B cell (primary cell): ENCODE results near the gene IQCH. TPM values are rescaled to one million over a fixed set of nuclear protein-coding genes. Genes with fewer than 3 reads are reported as not detected.

Experiments used
- ATAC-seq: fragments of 200-7000 bp; cut with Tn5 transposase; one replicate; pipeline ENCODE4 v1.10.0; 2021; ENCODE audit warnings: low read depth, mild to moderate bottlenecking, moderate number of reproducible peaks, moderate library complexity
- CTCF ChIA-PET: fragments of 350-600 bp; sonication (Branson Sonifier 250); formaldehyde crosslinking; loops from one replicate; lab custom pipeline; 2021; ENCODE audit warnings: antibody characterized with exemption, inconsistent platforms; lab: Charles Lee
- POLR2A ChIA-PET: fragments of 350-600 bp; sonication (Branson Sonifier 250); formaldehyde crosslinking; loops from one replicate; lab custom pipeline; 2021; ENCODE audit warnings: antibody characterized with exemption; lab: Charles Lee
- DNase-seq: peaks from one replicate; pipeline ENCODE4 v3.0.0; 2013
- H2AFZ ChIP-seq: 2 replicates; pipeline ENCODE4 v1.6.1; 2012; ENCODE audit warnings: mild to moderate bottlenecking, low read depth, low read length; ENCODE audit not compliant: insufficient read depth, poor library complexity, severe bottlenecking
- H3K27ac ChIP-seq, 2 donors: 1 replicate in 1 of 2; 2 replicates in 1 of 2; pipeline ENCODE4 v1.5.1; 2012 to 2013; ENCODE audit warnings: low read length in 2 of 2, mild to moderate bottlenecking in 2 of 2, moderate library complexity in 1 of 2
- H3K27me3 ChIP-seq, 4 experiments: fragments of 200-600 bp in 1 of 4; sonication (generic) in 1 of 4; replicated peaks in 1 of 4; 1 replicate in 2 of 4; 2 replicates in 2 of 4; pipeline versions ENCODE4 v1.6.1 to v1.7.0; 2013 to 2016; ENCODE audit warnings: low read length in 3 of 4, mild to moderate bottlenecking in 2 of 4, mixed read lengths in 1 of 4, moderate library complexity in 1 of 4; ENCODE audit not compliant: insufficient read depth in 4 of 4, control insufficient read depth in 3 of 4; ENCODE audit errors: control extremely low read depth in 1 of 4
- H3K36me3 ChIP-seq, 2 experiments: replicated peaks in 1 of 2; 1 replicate in 1 of 2; 2 replicates in 1 of 2; pipeline versions ENCODE4 v1.6.1 to v1.7.1; 2013; ENCODE audit warnings: low read length in 1 of 2; ENCODE audit not compliant: insufficient read depth in 2 of 2, control insufficient read depth in 1 of 2; ENCODE audit errors: control extremely low read depth in 1 of 2, extremely low read depth in 1 of 2
- H3K4me1 ChIP-seq, 2 donors: fragments of 200-600 bp in 1 of 2; sonication (generic) in 1 of 2; 1 replicate in 1 of 2; 2 replicates in 1 of 2; pipeline versions ENCODE4 v1.5.1 to v1.6.1; 2013 to 2017; ENCODE audit warnings: low read length in 2 of 2; ENCODE audit not compliant: control insufficient read depth in 2 of 2, insufficient read depth in 2 of 2
- H3K4me2 ChIP-seq: replicated peaks from 2 replicates; pipeline ENCODE3; 2012; ENCODE audit warnings: mild to moderate bottlenecking, low read depth, low read length; ENCODE audit not compliant: poor library complexity, severe bottlenecking
- H3K4me3 ChIP-seq, 5 experiments: fragments of 200-600 bp in 1 of 5; sonication (generic) in 1 of 5; 1 replicate in 3 of 5; 2 replicates in 2 of 5; pipeline versions ENCODE4 v1.5.1 to v1.7.0; 2011 to 2016; ENCODE audit warnings: low read length in 4 of 5, mild to moderate bottlenecking in 4 of 5, low read depth in 2 of 5, control low read depth in 1 of 5, moderate library complexity in 1 of 5; ENCODE audit not compliant: insufficient read depth in 1 of 5; ENCODE audit errors: control extremely low read depth in 1 of 5, extremely low read depth in 1 of 5
- H3K79me2 ChIP-seq: fragments of 200-600 bp; sonication (generic); one replicate; pipeline ENCODE4 v1.6.0; 2016; ENCODE audit warnings: low read length; ENCODE audit not compliant: control insufficient read depth, insufficient read depth
- H3K9ac ChIP-seq: fragments of 200-600 bp; sonication (generic); 2 replicates; pipeline ENCODE4 v1.6.1; 2017; ENCODE audit warnings: mild to moderate bottlenecking, low read length, moderate library complexity
- H3K9me3 ChIP-seq, 3 donors: one replicate each; pipeline versions ENCODE4 v1.6.1 to v1.7.1; 2013; ENCODE audit warnings: low read length in 2 of 3; ENCODE audit not compliant: control insufficient read depth in 2 of 3, insufficient read depth in 1 of 3; ENCODE audit errors: control extremely low read depth in 1 of 3
- H4K20me1 ChIP-seq: 2 replicates; pipeline ENCODE4 v1.6.0; 2012; ENCODE audit warnings: mild to moderate bottlenecking, low read length; ENCODE audit not compliant: insufficient read depth, control insufficient read depth, poor library complexity, severe bottlenecking
- H3K27ac Mint-ChIP-seq: one replicate; pipeline ENCODE4 v1.8.0; 2021; ENCODE audit warnings: mixed read lengths
- H3K27me3 Mint-ChIP-seq: one replicate; pipeline ENCODE4 v1.8.0; 2021; ENCODE audit warnings: mixed read lengths
- H3K4me1 Mint-ChIP-seq: one replicate; pipeline ENCODE4 v1.8.0; 2021; ENCODE audit warnings: mixed read lengths
- H3K4me3 Mint-ChIP-seq: one replicate; pipeline ENCODE4 v1.8.0; 2021; ENCODE audit warnings: mixed read lengths
- H3K9me3 Mint-ChIP-seq: one replicate; pipeline ENCODE4 v1.8.0; 2022; ENCODE audit warnings: mixed read lengths; ENCODE audit not compliant: insufficient read depth
- EZH2 ChIP-seq: IDR thresholded peaks from 2 replicates; pipeline ENCODE4 v1.6.1; 2012; ENCODE audit warnings: borderline replicate concordance, low read depth, mild to moderate bottlenecking, moderate library complexity, low read length; ENCODE audit not compliant: insufficient read depth, poor library complexity, severe bottlenecking
- WGBS: methylation state at CpG from one replicate; pipeline ENCODE4 v1.1.5; 2013; ENCODE audit warnings: missing lambda C conversion rate; ENCODE audit not compliant: insufficient coverage; 5-methylcytosine and 5-hydroxymethylcytosine counted together
- intact Hi-C: fragments of 100-400 bp; cut with micrococcal nuclease; formaldehyde crosslinking; loops from one replicate; pipeline ENCODE4 v1.10.0; 2022
- polyA plus RNA-seq: library from polyadenylated mRNA; depleted of rRNA; stranded (reverse); fragments of >200 nt; gene quantifications from 2 replicates; pipeline ENCODE4 v1.2.3, GENCODE V29; 2012
- total RNA-seq, 2 donors: library from RNA; stranded (reverse); fragments of 120-200 nt in 1 of 2; gene quantifications; 1 replicate in 1 of 2; 2 replicates in 1 of 2; pipeline versions ENCODE4 v1.2.3 to v1.2.4, GENCODE V29; 2013 to 2022
- TF ChIP-seq, protein P1 (sequence below): fragments of 200-600 bp; IDR thresholded peaks from one replicate; pipeline ENCODE4 v1.8.0; 2022; ENCODE audit warnings: antibody characterized with exemption, mild to moderate bottlenecking

The IQCH gene
- total and polyA plus RNA-seq, 2 donors (not counting 1 experiment from before 2014, with no cell fraction given): 1.6 TPM; not detected in 1

DNA sequence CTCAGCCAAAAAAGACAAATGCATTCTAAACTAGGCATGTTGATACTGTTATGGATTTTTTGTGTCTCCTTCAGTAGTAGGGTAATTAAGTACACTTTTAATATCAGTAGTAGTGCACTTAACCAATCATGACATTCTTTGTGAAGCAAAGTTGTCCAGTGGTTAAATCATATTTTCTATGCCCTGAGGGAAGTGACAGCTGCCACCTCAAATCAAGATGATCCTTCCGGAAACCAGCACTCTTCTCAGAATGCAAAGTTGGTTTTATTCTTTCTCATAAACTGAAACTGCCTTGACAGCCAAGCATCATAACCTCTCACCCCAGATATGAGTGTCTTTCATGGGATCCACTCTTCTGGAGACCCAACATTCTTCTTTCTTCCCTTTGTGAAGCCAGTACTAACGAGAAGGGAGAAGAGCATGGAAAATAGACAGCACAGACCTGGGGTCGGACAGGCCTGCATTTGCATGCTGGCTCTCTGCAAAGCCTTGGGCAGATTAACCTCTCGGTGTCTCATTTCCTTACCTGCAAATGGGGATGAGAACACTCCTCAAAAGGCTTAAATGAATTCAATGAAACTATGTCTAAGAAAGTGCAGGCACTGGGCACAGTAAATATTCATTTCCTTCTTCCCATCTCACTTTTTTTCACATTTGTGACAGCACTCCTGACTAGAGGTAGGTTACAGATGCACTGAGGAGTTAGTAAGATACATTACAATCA is 13.3 kb upstream of the IQCH start:
- Mint-ChIP-seq H3K27ac (peak overlapping the region; percentile 66), H3K9me3 (no peaks in the 10 kb centered on the region), H3K27me3 (no peaks in the 10 kb centered on the region), H3K4me3 (peak overlapping the region; percentile 52), H3K4me1 (peaks cover 47% of the 10 kb centered on the region)
- Histone ChIP-seq H3K4me2 (peak overlapping the region; percentile 48), H2AFZ (peak overlapping the region; percentile 15), H3K79me2 (peaks cover 66% of the 10 kb centered on the region), H3K27me3 (no peaks in the 10 kb centered on the region), H3K4me1 (peaks cover 24 to 28% of the 10 kb centered on the region in 2 donors), H3K9me3 (no peaks in the 10 kb centered on the region), H3K36me3 (peaks cover 0 to 1% of the 10 kb centered on the region in 2 experiments), H3K27ac (peak overlapping the region in 1 of 2 donors; percentile 29), H4K20me1 (no peaks in the 10 kb centered on the region), H3K4me3 (peak overlapping the region in 2 of 5 experiments; percentile 23 to 29), H3K9ac (peak overlapping the region; percentile 23)
- intact Hi-C loops: no loop called here
- TF ChIP-seq, protein P1, sequence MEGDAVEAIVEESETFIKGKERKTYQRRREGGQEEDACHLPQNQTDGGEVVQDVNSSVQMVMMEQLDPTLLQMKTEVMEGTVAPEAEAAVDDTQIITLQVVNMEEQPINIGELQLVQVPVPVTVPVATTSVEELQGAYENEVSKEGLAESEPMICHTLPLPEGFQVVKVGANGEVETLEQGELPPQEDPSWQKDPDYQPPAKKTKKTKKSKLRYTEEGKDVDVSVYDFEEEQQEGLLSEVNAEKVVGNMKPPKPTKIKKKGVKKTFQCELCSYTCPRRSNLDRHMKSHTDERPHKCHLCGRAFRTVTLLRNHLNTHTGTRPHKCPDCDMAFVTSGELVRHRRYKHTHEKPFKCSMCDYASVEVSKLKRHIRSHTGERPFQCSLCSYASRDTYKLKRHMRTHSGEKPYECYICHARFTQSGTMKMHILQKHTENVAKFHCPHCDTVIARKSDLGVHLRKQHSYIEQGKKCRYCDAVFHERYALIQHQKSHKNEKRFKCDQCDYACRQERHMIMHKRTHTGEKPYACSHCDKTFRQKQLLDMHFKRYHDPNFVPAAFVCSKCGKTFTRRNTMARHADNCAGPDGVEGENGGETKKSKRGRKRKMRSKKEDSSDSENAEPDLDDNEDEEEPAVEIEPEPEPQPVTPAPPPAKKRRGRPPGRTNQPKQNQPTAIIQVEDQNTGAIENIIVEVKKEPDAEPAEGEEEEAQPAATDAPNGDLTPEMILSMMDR: no peak
- no peak for TF ChIP-seq EZH2
- POLR2A ChIA-PET: interaction anchor here (0.5 kb wide), 1 partner anchor 599 kb away, joined by 14 read pairs; no protein-coding TSS in a partner anchor
- 57% methylated on average over 4 of the region's 4 CpGs for WGBS
- CTCF ChIA-PET: interaction anchor here (1.4 to 2.0 kb wide), 5 partner anchors 11 to 295 kb away, joined by 3 to 13 read pairs (median 5); no protein-coding TSS in a partner anchor
- DNase-seq (peak; percentile 29), ATAC-seq (peak; percentile 43)

DNA sequence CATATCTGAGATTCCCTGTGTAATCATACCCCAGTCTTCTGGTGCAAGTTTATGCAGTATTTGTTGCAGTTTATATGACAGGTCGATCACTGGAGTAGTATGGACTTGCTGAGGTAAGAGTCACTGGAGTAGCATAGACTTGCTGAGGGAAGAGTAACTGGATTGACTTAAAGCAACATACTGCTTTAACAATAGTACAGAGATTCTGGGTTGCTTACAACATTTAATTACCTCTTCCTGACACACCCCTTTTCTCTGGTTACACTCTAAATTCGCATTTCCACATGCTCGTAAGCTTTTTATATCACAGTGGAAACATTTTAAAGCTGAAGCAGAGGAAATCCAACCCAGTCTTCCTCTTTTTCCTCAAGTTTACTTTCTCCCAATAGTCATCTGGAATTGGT is 11.9 kb upstream of the IQCH start:
- ATAC-seq: no peak
- no peaks in the 10 kb centered on the region for H3K27me3 ChIP-seq
- H3K27ac Mint-ChIP-seq: no peak overlapping the region
- H3K36me3 ChIP-seq: peaks cover 0 to 3% of the 10 kb centered on the region in 2 experiments
- H3K4me1 Mint-ChIP-seq: peaks cover 43% of the 10 kb centered on the region
- H3K4me3 ChIP-seq: no peak overlapping the region
- H3K9ac ChIP-seq: no peak overlapping the region
- DNase-seq: no peak
- H3K4me2 ChIP-seq: no peak overlapping the region
- H3K4me3 Mint-ChIP-seq: peak overlapping the region; percentile 34
- CTCF ChIA-PET: no interaction called here
- TF ChIP-seq, protein P1: no peak
- TF ChIP-seq EZH2: no peak
- no peak overlapping the region for H2AFZ ChIP-seq
- H3K9me3 ChIP-seq: peaks cover 0 to 6% (median 1%) of the 10 kb centered on the region in 3 donors
- H3K9me3 Mint-ChIP-seq: peaks cover 2% of the 10 kb centered on the region
- WGBS: no CpG with 5 or more reads among the region's 3 CpGs
- no peaks in the 10 kb centered on the region for H3K27me3 Mint-ChIP-seq
- no peak overlapping the region for H3K27ac ChIP-seq
- POLR2A ChIA-PET: no interaction called here
- H4K20me1 ChIP-seq: no peaks in the 10 kb centered on the region
- peaks cover 59% of the 10 kb centered on the region for H3K79me2 ChIP-seq
- intact Hi-C loops: no loop called here
- H3K4me1 ChIP-seq: peaks cover 24 to 28% of the 10 kb centered on the region in 2 donors
